GM19025 (cell line): ENCODE results near the gene TRIM67.
"Not testable (repeated sequence)": the region's sequence is repeated elsewhere in the genome, so short reads cannot be mapped to it uniquely, and the experiment has no call there.

Source experiments
- ATAC-seq: cut with Tn5 transposase; IDR thresholded peaks from one replicate; pipeline ENCODE4 v1.9.1; 2021; ENCODE audit warnings: mild to moderate bottlenecking, low read depth, moderate library complexity; ENCODE audit not compliant: unreplicated experiment

TRIM67 gene

GRCh38 chr1:231157311-231157710 lies 4.5 kb upstream of the TRIM67 start:
- ATAC-seq, result no peak

GRCh38 chr1:231158141-231158540 lies 3.7 kb upstream of the TRIM67 start:
- ATAC-seq, result not testable (repeated sequence)

GRCh38 chr1:231159202-231159962 lies 2.5 kb upstream of the TRIM67 start:
- no peak for ATAC-seq

GRCh38 chr1:231159963-231160761 lies 1.7 kb upstream of the TRIM67 start:
- no peak for ATAC-seq

GRCh38 chr1:231160895-231161666 lies 777 bp upstream of the TRIM67 start:
- no peak for ATAC-seq

- ATAC-seq, result no peak
These were observed 575 bp downstream of the TRIM67 start for GRCh38 chr1:231162297-231162969.

- no peak for ATAC-seq
These were observed 1.3 kb downstream of the TRIM67 start for GRCh38 chr1:231162970-231163829.

GRCh38 chr1:231163830-231164427 lies 2.1 kb downstream of the TRIM67 start:
- no peak for ATAC-seq

GRCh38 chr1:231165371-231165770 lies 3.5 kb downstream of the TRIM67 start:
- ATAC-seq, result no peak

- no peak for ATAC-seq
These were observed 4.5 kb downstream of the TRIM67 start for GRCh38 chr1:231166398-231166797.

- ATAC-seq, result no peak
These were observed 9.0 kb downstream of the TRIM67 start for GRCh38 chr1:231170875-231171274.

- no peak for ATAC-seq
These were observed 9.9 kb downstream of the TRIM67 start for GRCh38 chr1:231171623-231172197.

GRCh38 chr1:231172411-231172810 lies 10.6 kb downstream of the TRIM67 start:
- ATAC-seq, result no peak

- ATAC-seq, result no peak
These were observed 14.6 kb downstream of the TRIM67 start for GRCh38 chr1:231176421-231176820.

- ATAC-seq, result no peak
These were observed 15.4 kb downstream of the TRIM67 start for GRCh38 chr1:231177226-231177625.

GRCh38 chr1:231177936-231178335 lies 16.1 kb downstream of the TRIM67 start:
- ATAC-seq, result no peak

GRCh38 chr1:231178970-231179369 lies 17.1 kb downstream of the TRIM67 start:
- no peak for ATAC-seq

- ATAC-seq, result no peak
These were observed 18.2 kb downstream of the TRIM67 start for GRCh38 chr1:231180034-231180433.

GRCh38 chr1:231181271-231181670 lies 19.4 kb downstream of the TRIM67 start:
- no peak for ATAC-seq
